ENCODE results near the gene SH3TC2. TPM values are rescaled to one million over a fixed set of nuclear protein-coding genes. Genes with fewer than 3 reads are reported as not detected.
A peak's percentile ranks its signal among the peaks of the same experiment; 100 is the strongest.

Gene SH3TC2
- total RNA-seq, 4 donors from 2014 or later = 0.10 to 0.41 (median 0.20) TPM; not detected in 1

DNA sequence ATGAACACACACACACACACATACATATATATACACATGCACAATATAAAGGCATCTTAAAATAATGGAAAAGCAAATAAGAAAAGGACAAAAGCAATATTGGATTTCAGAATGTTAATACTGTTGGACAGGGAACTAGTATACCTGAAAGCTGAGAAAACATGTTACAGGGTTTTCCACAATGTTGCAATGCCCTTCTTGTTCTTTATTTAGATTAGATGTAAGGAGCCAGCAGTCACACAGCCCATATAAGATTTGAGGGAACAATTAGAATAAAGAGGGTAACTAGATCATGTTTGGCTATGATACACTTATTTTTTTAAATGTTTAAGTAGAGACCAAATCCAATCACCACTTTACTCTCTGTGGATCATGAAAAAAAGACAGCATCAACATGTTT is 61.7 kb downstream of the SH3TC2 start:
- Histone ChIP-seq H3K36me3 (no peaks in the 10 kb centered on the region), H3K27me3 (no peaks in the 10 kb centered on the region), H3K4me3 (no peak overlapping the region), H3K27ac (peak overlapping the region; percentile 68 to 82 (median 74)), H3K9me3 (no peaks in the 10 kb centered on the region), H3K4me1 (peaks cover 40 to 54% of the 10 kb centered on the region in 2 donors)
- peak; percentile 63 to 64 for ATAC-seq
- TF ChIP-seq, protein P1, sequence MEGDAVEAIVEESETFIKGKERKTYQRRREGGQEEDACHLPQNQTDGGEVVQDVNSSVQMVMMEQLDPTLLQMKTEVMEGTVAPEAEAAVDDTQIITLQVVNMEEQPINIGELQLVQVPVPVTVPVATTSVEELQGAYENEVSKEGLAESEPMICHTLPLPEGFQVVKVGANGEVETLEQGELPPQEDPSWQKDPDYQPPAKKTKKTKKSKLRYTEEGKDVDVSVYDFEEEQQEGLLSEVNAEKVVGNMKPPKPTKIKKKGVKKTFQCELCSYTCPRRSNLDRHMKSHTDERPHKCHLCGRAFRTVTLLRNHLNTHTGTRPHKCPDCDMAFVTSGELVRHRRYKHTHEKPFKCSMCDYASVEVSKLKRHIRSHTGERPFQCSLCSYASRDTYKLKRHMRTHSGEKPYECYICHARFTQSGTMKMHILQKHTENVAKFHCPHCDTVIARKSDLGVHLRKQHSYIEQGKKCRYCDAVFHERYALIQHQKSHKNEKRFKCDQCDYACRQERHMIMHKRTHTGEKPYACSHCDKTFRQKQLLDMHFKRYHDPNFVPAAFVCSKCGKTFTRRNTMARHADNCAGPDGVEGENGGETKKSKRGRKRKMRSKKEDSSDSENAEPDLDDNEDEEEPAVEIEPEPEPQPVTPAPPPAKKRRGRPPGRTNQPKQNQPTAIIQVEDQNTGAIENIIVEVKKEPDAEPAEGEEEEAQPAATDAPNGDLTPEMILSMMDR (IDR thresholded peaks at IDR 0.05 in 4 of 5, conservative IDR thresholded peaks at IDR 0.05 in 1 of 5) = no peak
- TF ChIP-seq POLR2A (IDR thresholded peaks at IDR 0.05) = no peak
- no peak for DNase-seq
- intact Hi-C loops (cut with DNase I; ENCODE audit: low total_unique reads) = no loop called here
- in situ Hi-C loops (cut with MboI; ENCODE audit: low sequenced_read_pairs in 4 of 4) = loop anchor here in 2 of 4 donors (10.0 kb wide), 2 partner anchors 186 to 266 kb away; no protein-coding TSS in a partner anchor

DNA sequence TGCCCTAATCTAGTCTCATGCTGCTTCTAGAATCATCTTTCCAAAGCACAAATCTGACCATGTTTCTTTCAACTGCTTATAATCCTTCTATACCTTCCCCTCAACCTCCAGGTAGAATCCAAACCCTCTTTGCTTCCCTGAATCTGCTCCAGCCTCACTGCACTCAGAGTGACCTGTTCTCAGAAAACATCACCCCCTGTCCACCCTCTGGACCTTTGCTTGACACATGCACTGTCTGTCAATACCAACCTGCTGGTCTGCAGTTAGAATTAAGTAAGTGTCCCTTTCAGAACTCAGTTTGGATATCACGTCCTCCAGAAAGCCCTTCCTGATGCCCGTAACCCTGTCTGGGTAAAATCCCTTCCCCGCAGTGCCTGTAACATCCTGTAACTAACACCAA is 63.1 kb downstream of the SH3TC2 start:
- Histone ChIP-seq H3K9me3 (no peaks in the 10 kb centered on the region), H3K4me1 (peaks cover 45 to 60% of the 10 kb centered on the region in 2 donors), H3K27ac (peak overlapping the region; percentile 15 to 82 (median 71)), H3K4me3 (no peak overlapping the region), H3K27me3 (no peaks in the 10 kb centered on the region), H3K36me3 (no peaks in the 10 kb centered on the region)
- no peak for ATAC-seq
- no peak for TF ChIP-seq POLR2A (IDR thresholded peaks at IDR 0.05)
- TF ChIP-seq, protein P1 (IDR thresholded peaks at IDR 0.05 in 4 of 5, conservative IDR thresholded peaks at IDR 0.05 in 1 of 5) = no peak
- in situ Hi-C loops (cut with MboI; ENCODE audit: low sequenced_read_pairs in 4 of 4) (loop anchor here in 3 of 4 donors (10.0 kb wide), 3 partner anchors 175 to 265 kb away; partner anchors contain the start of gene ADRB2 (in 1 of the 3)), intact Hi-C loops (cut with DNase I; ENCODE audit: low total_unique reads) (loop anchor here (2.0 kb wide), 3 partner anchors 31 to 259 kb away; no protein-coding TSS in a partner anchor)
- DNase-seq = no peak

DNA sequence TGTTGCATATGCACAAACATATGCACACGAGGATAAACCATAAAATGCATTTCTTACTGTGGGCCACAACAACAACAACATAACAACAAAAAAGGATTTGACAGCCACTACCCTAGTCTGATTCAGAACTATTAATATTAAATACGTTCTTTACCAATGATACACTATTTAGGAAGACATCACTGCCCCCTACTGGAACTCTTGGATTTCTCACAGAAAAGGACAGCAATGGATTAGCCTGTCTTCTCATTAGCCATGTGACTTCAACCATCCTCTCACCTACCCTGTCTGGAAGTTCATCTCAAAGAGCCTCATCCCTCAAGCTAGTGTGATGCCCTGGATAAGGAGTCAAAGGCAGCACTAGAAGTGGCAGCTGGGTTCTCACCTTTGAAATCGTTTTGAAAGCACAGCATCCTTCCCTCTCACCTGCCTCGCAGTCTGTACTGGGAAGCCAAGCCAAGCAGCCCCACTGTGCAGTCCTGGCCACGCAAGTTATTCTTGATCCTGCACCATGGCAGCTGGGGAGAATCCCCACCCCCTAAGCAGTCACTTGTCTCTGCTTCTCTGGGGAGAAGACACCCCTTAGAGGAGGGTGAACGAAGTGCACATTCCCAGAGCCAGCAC is 64.6 kb downstream of the SH3TC2 start:
- TF ChIP-seq, protein P1 (IDR thresholded peaks at IDR 0.05 in 4 of 5, conservative IDR thresholded peaks at IDR 0.05 in 1 of 5) = peak; percentile 64 to 79 (median 71)
- TF ChIP-seq POLR2A (IDR thresholded peaks at IDR 0.05) = no peak
- peak; percentile 55 to 68 for ATAC-seq
- intact Hi-C loops (cut with DNase I; ENCODE audit: low total_unique reads) = loop anchor here (1.0 to 2.0 kb wide), 4 partner anchors 29 to 257 kb away; no protein-coding TSS in a partner anchor

DNA sequence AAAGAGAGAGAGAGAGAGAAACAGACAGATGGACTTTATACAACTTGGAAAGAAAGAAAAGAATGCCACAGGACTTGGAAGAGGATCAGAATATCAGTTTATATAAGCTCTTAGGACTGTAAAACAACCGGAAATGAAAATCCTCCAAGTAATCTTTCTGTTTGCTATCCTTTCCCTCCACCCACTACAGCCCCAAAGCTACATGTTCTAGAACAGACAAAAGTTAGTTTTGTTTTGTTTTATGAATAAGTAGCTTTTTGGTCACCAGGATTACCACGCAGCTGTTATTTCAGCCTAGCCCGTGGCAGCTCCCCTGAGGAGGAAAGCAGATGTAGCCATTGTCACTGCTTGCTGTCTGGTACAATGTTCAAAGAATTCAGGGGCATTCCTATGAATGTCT is 66.6 kb downstream of the SH3TC2 start:
- in situ Hi-C loops (cut with MboI; ENCODE audit: low sequenced_read_pairs in 4 of 4) = loop anchor here in 2 of 4 donors (10.0 kb wide), 2 partner anchors 171 to 261 kb away; partner anchors contain the start of gene ADRB2 (in 1 of the 2)
- no peak for TF ChIP-seq POLR2A (IDR thresholded peaks at IDR 0.05)
- TF ChIP-seq, protein P1 (IDR thresholded peaks at IDR 0.05 in 4 of 5, conservative IDR thresholded peaks at IDR 0.05 in 1 of 5) = no peak
- no peak for DNase-seq

More for the DNA sequence above, 64.6 kb downstream of the SH3TC2 start:
- Histone ChIP-seq H3K4me3 (no peak overlapping the region), H3K27ac (no peak overlapping the region), H3K9me3 (no peaks in the 10 kb centered on the region), H3K27me3 (no peaks in the 10 kb centered on the region), H3K4me1 (peaks cover 45 to 60% of the 10 kb centered on the region in 2 donors), H3K36me3 (no peaks in the 10 kb centered on the region)
- in situ Hi-C loops (cut with MboI; ENCODE audit: low sequenced_read_pairs in 4 of 4) = loop anchor here in 2 of 4 donors (10.0 kb wide), 2 partner anchors 173 to 263 kb away; partner anchors contain the start of gene ADRB2 (in 1 of the 2)
- peak in 1 of 2 donors; percentile 30 for DNase-seq

More for the DNA sequence above, 66.6 kb downstream of the SH3TC2 start:
- peaks cover 38 to 44% of the 10 kb centered on the region in 2 donors for H3K4me1 ChIP-seq
- ATAC-seq = peak in 1 of 2 donors; percentile 3
- H3K27ac ChIP-seq = peak overlapping the region; percentile 49 to 74 (median 65)
- intact Hi-C loops (cut with DNase I; ENCODE audit: low total_unique reads) = no loop called here
- H3K27me3 ChIP-seq = no peaks in the 10 kb centered on the region
- no peaks in the 10 kb centered on the region for H3K36me3 ChIP-seq
- no peak overlapping the region for H3K4me3 ChIP-seq
- no peaks in the 10 kb centered on the region for H3K9me3 ChIP-seq
